ENCODE results near the gene STMN1. TPM values are rescaled to one million over a fixed set of nuclear protein-coding genes. Genes with fewer than 3 reads are reported as not detected.

The STMN1 gene
- total RNA-seq = 17.9 and 26.3 TPM in 2 replicates

GRCh38 chr1:25905680-25906643 lies at the start of gene STMN1:
Gene STMN1, minus strand, starts transcription at chr1:25906419. Its CDS starts 1,743 bp downstream, at chr1:25904676.

GRCh38 chr1:25875154-25875855 lies 30.9 kb downstream of the STMN1 start, which contains the start of gene PAQR7:
Gene PAQR7, minus strand, starts transcription at chr1:25875708. Its CDS starts 11,869 bp downstream, at chr1:25863839.

GRCh38 chr1:25858906-25859789 lies 47.1 kb downstream of the STMN1 start, which contains the start of gene AUNIP:
Gene AUNIP, minus strand, starts transcription at chr1:25859457. Its CDS starts 100 bp downstream, at chr1:25859357.

Other genes starting within 250 kb of the STMN1 start
- 50.8 and 67.0 TPM in 2 replicates for gene SELENON, start 106.2 kb downstream of the STMN1 start, total RNA-seq
- 47.6 and 48.3 TPM in 2 replicates for gene MTFR1L, start 86.5 kb downstream of the STMN1 start, total RNA-seq
- gene AUNIP, start 47.0 kb downstream of the STMN1 start, total RNA-seq = 0.58 TPM in 1 of 2 replicates, not detected in the other
- gene PAQR7, start 30.7 kb downstream of the STMN1 start, total RNA-seq = 6.1 and 7.2 TPM in 2 replicates
- 2.3 and 3.2 TPM in 2 replicates for gene PAFAH2, start 91.6 kb upstream of the STMN1 start, total RNA-seq
- 0.12 and 0.60 TPM in 2 replicates for gene EXTL1, start 115.4 kb upstream of the STMN1 start, total RNA-seq
- not detected in 2 replicates for gene SLC30A2, start 139.7 kb upstream of the STMN1 start, total RNA-seq
- 0.70 TPM in 1 of 2 replicates, not detected in the other for gene TRIM63, start 161.2 kb upstream of the STMN1 start, total RNA-seq
- gene PDIK1L, start 205.4 kb upstream of the STMN1 start, total RNA-seq = 1.7 and 1.9 TPM in 2 replicates

Measured in pericardium fibroblast (primary cell).